ENCODE measurements around the gene RPL19.

- TF ChIP-seq SP1 (IDR thresholded peaks at IDR 0.05) (no peak), CTCF (IDR thresholded peaks at IDR 0.05; ENCODE audit: low read depth, low read length, missing input control) (no peak), HNF4G (IDR thresholded peaks at IDR 0.05) (no peak), JUND (IDR thresholded peaks at IDR 0.05) (no peak), GABPA (IDR thresholded peaks at IDR 0.05 in 1 of 2, conservative IDR thresholded peaks at IDR 0.05 in 1 of 2) (no peak), HNF4A (conservative IDR thresholded peaks at IDR 0.05) (no peak), MAX (IDR thresholded peaks at IDR 0.05) (no peak), YY1 (IDR thresholded peaks at IDR 0.05) (no peak)
Measured at GRCh38 chr17:39208136-39208535, 8.1 kb downstream of the RPL19 start.

Data from liver (tissue), 3 donors.